H1 (cell line): Measurements from ENCODE around the gene CCNG1. TPM values are rescaled to one million over a fixed set of nuclear protein-coding genes. Genes with fewer than 3 reads are reported as not detected.

Experiments
- CTCF ChIA-PET: fragments of 300-600 bp; sonication (Branson Sonifier 250); formaldehyde crosslinking; loops from one replicate; lab custom pipeline; 2021; ENCODE audit not compliant: partially characterized antibody; lab: Charles Lee
- POLR2A ChIA-PET: fragments of 300-600 bp; sonication (Branson Sonifier 250); formaldehyde crosslinking; loops from one replicate; lab custom pipeline; 2021; ENCODE audit warnings: inconsistent platforms; ENCODE audit not compliant: partially characterized antibody; lab: Charles Lee
- DNase-seq, 2 experiments: peaks; one replicate each; pipeline versions ENCODE4 v3.0.0 to v3.0.0-alpha.2; 2010 to 2022; ENCODE audit warnings: low spot score in 2 of 2, low read depth in 1 of 2, mixed read lengths in 1 of 2
- FAIRE-seq: peaks from 2 replicates; lab custom pipeline; 2011; peaks lifted over from hg19 to GRCh38; lab: Jason Lieb, UNC
- H2AFZ ChIP-seq: 2 replicates; pipeline ENCODE4 v1.8.1; 2012; ENCODE audit warnings: low read length, inconsistent platforms
- H2AK5ac ChIP-seq: 2 replicates; pipeline ENCODE4 v1.6.1; 2013; ENCODE audit warnings: low read depth, low read length
- H2BK120ac ChIP-seq: replicated peaks from 2 replicates; pipeline ENCODE3; 2013; ENCODE audit warnings: low read depth, low read length, inconsistent platforms
- H2BK12ac ChIP-seq: 2 replicates; pipeline ENCODE4 v1.6.1; 2013; ENCODE audit warnings: low read depth, low read length
- H2BK15ac ChIP-seq: 2 replicates; pipeline ENCODE4 v1.6.1; 2013; ENCODE audit warnings: low read length
- H2BK20ac ChIP-seq: 2 replicates; pipeline ENCODE4 v1.6.1; 2013; ENCODE audit warnings: low read length
- H2BK5ac ChIP-seq: 2 replicates; pipeline ENCODE4 v1.6.1; 2013; ENCODE audit warnings: low read depth, low read length
- H3K14ac ChIP-seq: 2 replicates; pipeline ENCODE4 v1.6.1; 2013; ENCODE audit warnings: inconsistent platforms; ENCODE audit not compliant: insufficient read length
- H3K18ac ChIP-seq: 2 replicates; pipeline ENCODE4 v1.6.1; 2013; ENCODE audit warnings: low read length; ENCODE audit errors: extremely low read depth
- H3K23ac ChIP-seq: 2 replicates; pipeline ENCODE4 v1.6.1; 2013; ENCODE audit warnings: inconsistent platforms; ENCODE audit not compliant: insufficient read length
- H3K23me2 ChIP-seq: 2 replicates; pipeline ENCODE4 v1.6.1; 2013; ENCODE audit warnings: low read depth, low read length
- H3K27ac ChIP-seq: 2 replicates; pipeline ENCODE4 v1.6.1; 2011; ENCODE audit warnings: low read depth, low read length, inconsistent platforms
- H3K27me3 ChIP-seq, 4 experiments: replicated peaks in 1 of 4; 1 replicate in 1 of 4; 2 replicates in 3 of 4; pipeline versions ENCODE4 v1.6.1 to v1.8.1; 2011 to 2013; ENCODE audit warnings: low read length in 3 of 4, mild to moderate bottlenecking in 3 of 4, inconsistent platforms in 2 of 4, mixed read lengths in 2 of 4, moderate library complexity in 1 of 4; ENCODE audit not compliant: control insufficient read depth in 3 of 4, insufficient read depth in 3 of 4; ENCODE audit errors: extremely low read depth in 1 of 4
- H3K36me3 ChIP-seq, 4 experiments: 2 replicates each; pipeline versions ENCODE4 v1.6.1 to v1.8.1; 2011 to 2013; ENCODE audit warnings: mild to moderate bottlenecking in 4 of 4, low read length in 3 of 4, moderate library complexity in 2 of 4, control low read depth in 1 of 4, inconsistent platforms in 1 of 4; ENCODE audit not compliant: insufficient read depth in 4 of 4, control insufficient read depth in 2 of 4
- H3K4ac ChIP-seq: replicated peaks from 2 replicates; pipeline ENCODE3; 2013; ENCODE audit warnings: low read length, low read depth, mixed read lengths, inconsistent platforms; ENCODE audit not compliant: insufficient read length
- H3K4me1 ChIP-seq, 4 experiments: replicated peaks in 1 of 4; 1 replicate in 1 of 4; 2 replicates in 3 of 4; pipeline versions ENCODE4 v1.6.1 to v1.8.1; 2011 to 2013; ENCODE audit warnings: low read length in 3 of 4, inconsistent platforms in 2 of 4, mixed read lengths in 1 of 4; ENCODE audit not compliant: insufficient read depth in 4 of 4, control insufficient read depth in 3 of 4
- H3K4me2 ChIP-seq, 2 experiments: 2 replicates each; pipeline versions ENCODE4 v1.6.1 to v1.8.1; 2011 to 2013; ENCODE audit warnings: low read depth in 2 of 2, low read length in 2 of 2, control low read depth in 1 of 2, inconsistent platforms in 1 of 2, mild to moderate bottlenecking in 1 of 2; ENCODE audit not compliant: insufficient read depth in 1 of 2
- H3K4me3 ChIP-seq, 4 experiments: fragments of 200-600, 300-600 bp in 1 of 4; sonication (generic), shearing (Covaris generic), sonication (Bioruptor Twin) in 1 of 4; 2 replicates each; pipeline versions ENCODE4 v1.5.1 to v1.8.1; 2011 to 2016; ENCODE audit warnings: low read length in 4 of 4, low read depth in 3 of 4, control low read depth in 2 of 4, inconsistent platforms in 2 of 4, mild to moderate bottlenecking in 2 of 4, mixed read lengths in 1 of 4, moderate library complexity in 1 of 4; ENCODE audit not compliant: insufficient read depth in 2 of 4; ENCODE audit errors: extremely low read depth in 1 of 4
- H3K56ac ChIP-seq: replicated peaks from 2 replicates; pipeline ENCODE3; 2013; ENCODE audit warnings: low read depth, mild to moderate bottlenecking, mixed read lengths, low read length, inconsistent platforms; ENCODE audit not compliant: insufficient read length
- H3K79me1 ChIP-seq: 2 replicates; pipeline ENCODE4 v1.6.1; 2013; ENCODE audit warnings: low read depth, low read length, control low read depth
- H3K79me2 ChIP-seq, 2 experiments: 2 replicates each; pipeline versions ENCODE4 v1.6.1 to v1.8.1; 2012 to 2013; ENCODE audit warnings: low read length in 2 of 2, mild to moderate bottlenecking in 2 of 2, inconsistent platforms in 1 of 2; ENCODE audit not compliant: insufficient read depth in 2 of 2, control insufficient read depth in 1 of 2
- H3K9ac ChIP-seq, 4 experiments: replicated peaks in 1 of 4; 1 replicate in 1 of 4; 2 replicates in 3 of 4; pipeline versions ENCODE4 v1.6.1 to v1.8.1; 2011 to 2013; ENCODE audit warnings: low read depth in 3 of 4, low read length in 3 of 4, control low read depth in 2 of 4, mild to moderate bottlenecking in 2 of 4, moderate library complexity in 2 of 4, inconsistent platforms in 1 of 4; ENCODE audit errors: extremely low read depth in 1 of 4
- H3K9me3 ChIP-seq, 2 experiments: 2 replicates each; pipeline versions ENCODE4 v1.6.1 to v1.8.1; 2012 to 2013; ENCODE audit warnings: mild to moderate bottlenecking in 2 of 2, moderate library complexity in 2 of 2, control low read depth in 1 of 2, inconsistent platforms in 1 of 2, low read depth in 1 of 2, low read length in 1 of 2, mixed read lengths in 1 of 2; ENCODE audit not compliant: insufficient read depth in 2 of 2
- H4K20me1 ChIP-seq, 2 experiments: replicated peaks in 1 of 2; 2 replicates each; pipeline versions ENCODE3 to v1.8.1; 2011 to 2013; ENCODE audit warnings: inconsistent platforms in 2 of 2, low read length in 2 of 2, mild to moderate bottlenecking in 1 of 2; ENCODE audit not compliant: insufficient read depth in 2 of 2, control insufficient read depth in 1 of 2
- H4K5ac ChIP-seq: 2 replicates; pipeline ENCODE4 v1.6.1; 2013; ENCODE audit warnings: low read length, low read depth, mixed read lengths, inconsistent platforms; ENCODE audit not compliant: insufficient read length
- H4K8ac ChIP-seq: 2 replicates; pipeline ENCODE4 v1.8.0; 2013; ENCODE audit warnings: mild to moderate bottlenecking, moderate library complexity, low read length, inconsistent platforms; ENCODE audit not compliant: insufficient read depth; ENCODE audit errors: extremely low read depth
- H4K91ac ChIP-seq: replicated peaks from 2 replicates; pipeline ENCODE3; 2013; ENCODE audit warnings: low read length, mixed read lengths, inconsistent platforms; ENCODE audit not compliant: insufficient read length
- BCL11A ChIP-seq, 2 experiments: IDR thresholded peaks; one replicate each; pipeline ENCODE4 v1.6.1; 2011; ENCODE audit warnings: low read depth in 2 of 2, low read length in 2 of 2, mild to moderate bottlenecking in 2 of 2
- CREB1 ChIP-seq: IDR thresholded peaks from 2 replicates; pipeline ENCODE4 v1.6.1; 2012; ENCODE audit warnings: inconsistent platforms
- EGR1 ChIP-seq: IDR thresholded peaks from 2 replicates; pipeline ENCODE4 v1.6.1; 2011; ENCODE audit warnings: low read depth, low read length, borderline replicate concordance
- EP300 ChIP-seq, 2 experiments: IDR thresholded peaks; 1 replicate in 1 of 2; 2 replicates in 1 of 2; pipeline ENCODE4 v1.6.1; 2011 to 2012; ENCODE audit warnings: low read depth in 2 of 2, low read length in 2 of 2, mild to moderate bottlenecking in 2 of 2, borderline replicate concordance in 1 of 2, inconsistent platforms in 1 of 2, moderate library complexity in 1 of 2
- FOSL1 ChIP-seq: IDR thresholded peaks from 2 replicates; pipeline ENCODE4 v1.6.1; 2011; ENCODE audit warnings: mild to moderate bottlenecking, low read depth, low read length, moderate library complexity; ENCODE audit not compliant: insufficient read depth
- HDAC6 ChIP-seq: IDR thresholded peaks from one replicate; pipeline ENCODE4 v1.7.1; 2012; ENCODE audit warnings: low read depth, mild to moderate bottlenecking, inconsistent platforms, low read length, moderate library complexity
- JUND ChIP-seq: IDR thresholded peaks from 2 replicates; pipeline ENCODE4 v1.6.1; 2011; ENCODE audit warnings: mild to moderate bottlenecking, improper control_type of control experiment, low read length
- NRF1 ChIP-seq: IDR thresholded peaks from 2 replicates; pipeline ENCODE4 v1.6.1; 2011; ENCODE audit warnings: mild to moderate bottlenecking, low read depth, low read length, improper control_type of control experiment
- RBBP5 ChIP-seq: IDR thresholded peaks from 2 replicates; pipeline ENCODE4 v1.7.1; 2012; ENCODE audit warnings: low read depth, mild to moderate bottlenecking, inconsistent platforms, low read length, moderate library complexity, borderline replicate concordance
- SP4 ChIP-seq: IDR thresholded peaks from 2 replicates; pipeline ENCODE4 v1.6.1; 2012; ENCODE audit warnings: low read length, inconsistent platforms
- SUZ12 ChIP-seq: fragments of 200-600 bp; sonication (generic); IDR thresholded peaks from 2 replicates; pipeline ENCODE4 v1.6.1; 2012; ENCODE audit warnings: mild to moderate bottlenecking, inconsistent platforms, low read length, moderate library complexity, mixed read lengths
- TCF12 ChIP-seq: IDR thresholded peaks from 2 replicates; pipeline ENCODE4 v1.6.1; 2011; ENCODE audit warnings: low read depth, mild to moderate bottlenecking, low read length
- USF2 ChIP-seq: IDR thresholded peaks from 2 replicates; pipeline ENCODE4 v1.6.1; 2011; ENCODE audit warnings: low read length, improper control_type of control experiment
- YY1 ChIP-seq: IDR thresholded peaks from 2 replicates; pipeline ENCODE4 v1.6.1; 2011; ENCODE audit warnings: low read depth, mild to moderate bottlenecking, low read length
- whole genome bisulfite sequencing, 2 experiments: shearing (Covaris generic) in 1 of 2; methylation state at CpG; one replicate each; pipeline versions ENCODE4 v1.1.6 to v1.1.7; 2013 to 2015; ENCODE audit warnings: low lambda C conversion rate in 2 of 2, mixed read lengths in 2 of 2, inconsistent platforms in 1 of 2, low coverage in 1 of 2, missing lambda C conversion rate in 1 of 2; ENCODE audit not compliant: insufficient replicate concordance in 2 of 2, insufficient coverage in 1 of 2, insufficient read length in 1 of 2; ENCODE audit errors: extremely low coverage in 1 of 2, missing lambda C conversion rate in 1 of 2; 5-methylcytosine and 5-hydroxymethylcytosine counted together
- polyA plus RNA-seq, 7 experiments: library from polyadenylated mRNA; depleted of rRNA in 3 of 7; stranded (reverse) in 5 of 7; unstranded in 2 of 7; fragments of >200 nt in 5 of 7; fragments of 200-250 nt in 2 of 7; gene quantifications; 1 replicate in 5 of 7; 2 replicates in 1 of 7; 4 replicates in 1 of 7; pipeline versions ENCODE4 v1.2.1 to v1.2.3, GENCODE V29; 2011 to 2013; ENCODE audit warnings: missing spikeins in 2 of 7, mixed read lengths in 2 of 7
- total RNA-seq: library from RNA; stranded (reverse); fragmentation: NEBNext Ultra II Directional; extraction: Animal tissue kit (Norgen Biotek cat#: 25700); gene quantifications from 2 replicates; pipeline ENCODE4 v1.2.1, GENCODE V29; 2021

The CCNG1 gene
- total and polyA plus RNA-seq, 2 of the 8 experiments (the other 6 are each of a cell fraction or from before 2014, with no cell fraction given) = 165 to 369 TPM

GRCh38 chr5:163407034-163407655 is 30.2 kb upstream of the CCNG1 start:
- no peak overlapping the region for H3K56ac ChIP-seq
- H2BK120ac ChIP-seq = no peak overlapping the region
- no peak overlapping the region for H4K8ac ChIP-seq
- DNase-seq (no peak), FAIRE-seq (no peak)
- no peak overlapping the region for H2BK15ac ChIP-seq
- H2AFZ ChIP-seq = no peak overlapping the region
- H4K91ac ChIP-seq = no peak overlapping the region
- no peak overlapping the region for H3K4ac ChIP-seq
- H2BK12ac ChIP-seq = no peak overlapping the region
- no peaks in the 10 kb centered on the region for H3K27me3 ChIP-seq
- no peak overlapping the region for H3K18ac ChIP-seq
- H3K79me1 ChIP-seq = no peaks in the 10 kb centered on the region
- no peak overlapping the region for H4K5ac ChIP-seq
- H3K36me3 ChIP-seq = no peaks in the 10 kb centered on the region
- no peak overlapping the region for H2AK5ac ChIP-seq
- H3K4me2 ChIP-seq = no peak overlapping the region
- no peaks in the 10 kb centered on the region for H3K79me2 ChIP-seq
- no peak overlapping the region for H3K23ac ChIP-seq
- no peak overlapping the region for H3K14ac ChIP-seq
- POLR2A ChIA-PET = no interaction called here
- no peaks in the 10 kb centered on the region for H4K20me1 ChIP-seq
- H2BK20ac ChIP-seq = no peak overlapping the region
- no peak overlapping the region for H3K4me3 ChIP-seq
- no peak overlapping the region for H2BK5ac ChIP-seq
- no peak overlapping the region for H3K9ac ChIP-seq
- 86% methylated on average over 2 of the region's 2 CpGs; no CpG with 5 or more reads in 1 of the 2 experiments for WGBS, 2 experiments
- CTCF ChIA-PET = interaction anchor here (0.6 to 7.8 kb wide), 10 partner anchors 10 to 1180 kb away, joined by 3 to 64 read pairs (median 6); no protein-coding TSS in a partner anchor
- no peaks in the 10 kb centered on the region for H3K4me1 ChIP-seq
- H3K9me3 ChIP-seq = no peaks in the 10 kb centered on the region
- H3K27ac ChIP-seq = no peak overlapping the region
- no peaks in the 10 kb centered on the region for H3K23me2 ChIP-seq
- TF ChIP-seq SP4 = no peak
- TF ChIP-seq USF2 = no peak
- no peak for TF ChIP-seq YY1
- TF ChIP-seq SUZ12 = no peak
- TF ChIP-seq HDAC6 = no peak
- no peak for TF ChIP-seq EP300 (IDR thresholded peaks at IDR 0.05; ENCODE audit: borderline replicate concordance in 1 of 2, low read depth in 2 of 2, low read length in 2 of 2)
- TF ChIP-seq RBBP5 = no peak
- no peak for TF ChIP-seq TCF12
- no peak for TF ChIP-seq CREB1
- TF ChIP-seq BCL11A (IDR thresholded peaks at IDR 0.05; ENCODE audit: low read depth in 2 of 2, low read length in 2 of 2) = no peak
- no peak for TF ChIP-seq EGR1
- TF ChIP-seq FOSL1 = no peak
- TF ChIP-seq NRF1 = no peak
- TF ChIP-seq JUND = no peak
